Smooth muscle cell (in vitro differentiated cells): ENCODE data around the gene SIRT3. TPM values are rescaled to one million over a fixed set of nuclear protein-coding genes. Genes with fewer than 3 reads are reported as not detected.
"Not testable (repeated sequence)": the region's sequence is repeated elsewhere in the genome, so short reads cannot be mapped to it uniquely, and the experiment has no call there.

Experiments used
- DNase-seq: peaks from one replicate; lab custom pipeline; 2025; ENCODE audit not compliant: unreplicated experiment; lab: John Stamatoyannopoulos, UW
- H2AFZ ChIP-seq: fragments of 200-600 bp; sonication (generic); 2 replicates; pipeline ENCODE4 v1.6.0; 2016; ENCODE audit warnings: antibody characterized with exemption, low read depth, mild to moderate bottlenecking
- H3F3A ChIP-seq: fragments of 200-600 bp; sonication (generic); 2 replicates; pipeline ENCODE4 v1.6.0; 2017; ENCODE audit warnings: antibody characterized with exemption, low read depth
- H3K27ac ChIP-seq: fragments of 200-600 bp; sonication (generic); 2 replicates; pipeline ENCODE4 v1.5.1; 2016; ENCODE audit warnings: low read depth, mild to moderate bottlenecking
- H3K27me3 ChIP-seq: fragments of 200-600 bp; sonication (generic); 2 replicates; pipeline ENCODE4 v1.6.1; 2016; ENCODE audit warnings: low read depth, mild to moderate bottlenecking
- H3K36me3 ChIP-seq: fragments of 200-600 bp; sonication (generic); 2 replicates; pipeline ENCODE4 v1.5.1; 2016; ENCODE audit warnings: low read depth
- H3K4me1 ChIP-seq: fragments of 200-600 bp; sonication (generic); 2 replicates; pipeline ENCODE4 v1.5.1; 2016; ENCODE audit warnings: low read depth
- H3K4me2 ChIP-seq: fragments of 200-600 bp; sonication (generic); 2 replicates; pipeline ENCODE4 v1.6.0; 2016; ENCODE audit warnings: mild to moderate bottlenecking
- H3K4me3 ChIP-seq: fragments of 200-600 bp; sonication (generic); 2 replicates; pipeline ENCODE4 v1.5.1; 2016; ENCODE audit warnings: mild to moderate bottlenecking
- H3K79me2 ChIP-seq: fragments of 200-600 bp; sonication (generic); 2 replicates; pipeline ENCODE4 v1.6.0; 2016; ENCODE audit warnings: low read depth, mild to moderate bottlenecking
- H3K9ac ChIP-seq: fragments of 200-600 bp; sonication (generic); 2 replicates; pipeline ENCODE4 v1.6.0; 2016; ENCODE audit warnings: low read depth
- H3K9me3 ChIP-seq: fragments of 200-600 bp; sonication (generic); replicated peaks from 2 replicates; pipeline ENCODE4 v1.5.1; 2016; ENCODE audit warnings: low read depth
- H4K20me1 ChIP-seq: fragments of 200-600 bp; sonication (generic); 2 replicates; pipeline ENCODE4 v1.6.0; 2016; ENCODE audit warnings: low read depth
- CTCF ChIP-seq: fragments of 200-600 bp; sonication (generic); IDR thresholded peaks from 2 replicates; pipeline ENCODE4 v1.5.1; 2017; ENCODE audit warnings: borderline replicate concordance, mild to moderate bottlenecking, antibody characterized with exemption; ENCODE audit not compliant: insufficient read depth, poor library complexity, severe bottlenecking
- WGBS: methylation state at CpG from one replicate; pipeline ENCODE4 v1.1.7; 2016; ENCODE audit warnings: low lambda C conversion rate; 5-methylcytosine and 5-hydroxymethylcytosine counted together
- polyA plus RNA-seq: library from polyadenylated mRNA; unstranded; fragments of >200 nt; fragmentation: Nextera tagmentation; extraction: Ambion mirVana; gene quantifications from 2 replicates; pipeline ENCODE4 v1.2.1, GENCODE V29; 2016
- total RNA-seq: library from RNA; depleted of rRNA; stranded (reverse); fragments of >200 nt; gene quantifications from 2 replicates; pipeline ENCODE4 v1.2.3, GENCODE V29; 2014

The SIRT3 gene
- total and polyA plus RNA-seq, 2 experiments from 2014 or later = 13.0 to 19.8 TPM

- peaks cover 8% of the 10 kb centered on the region for H3K4me1 ChIP-seq
- no peak for DNase-seq
- H4K20me1 ChIP-seq = peaks cover 38% of the 10 kb centered on the region
- no peaks in the 10 kb centered on the region for H3K27me3 ChIP-seq
- no peak overlapping the region for H3K4me3 ChIP-seq
- no peaks in the 10 kb centered on the region for H3K9me3 ChIP-seq
- WGBS = 98% methylated on average over 5 of the region's 5 CpGs
- H3K4me2 ChIP-seq = no peak overlapping the region
- no peak for TF ChIP-seq CTCF
- peaks cover 66% of the 10 kb centered on the region for H3K79me2 ChIP-seq
- no peak overlapping the region for H3K9ac ChIP-seq
- H3K27ac ChIP-seq = no peak overlapping the region
- H3F3A ChIP-seq = no peaks in the 10 kb centered on the region
- no peak overlapping the region for H2AFZ ChIP-seq
- H3K36me3 ChIP-seq = peaks cover 18% of the 10 kb centered on the region
Measured at GRCh38 chr11:241634-242033, 5.5 kb upstream of the SIRT3 start.

- Histone ChIP-seq H3K4me1 (peaks cover 11% of the 10 kb centered on the region), H3K4me2 (no peak overlapping the region), H3K9ac (no peak overlapping the region), H3K9me3 (no peaks in the 10 kb centered on the region), H2AFZ (no peak overlapping the region), H3K27me3 (no peaks in the 10 kb centered on the region), H4K20me1 (peaks cover 38% of the 10 kb centered on the region), H3K27ac (no peak overlapping the region), H3K4me3 (no peak overlapping the region), H3K79me2 (peaks cover 68% of the 10 kb centered on the region), H3K36me3 (peaks cover 14% of the 10 kb centered on the region), H3F3A (no peaks in the 10 kb centered on the region)
- TF ChIP-seq CTCF = no peak
- 93% methylated on average over 1 of the region's 1 CpG for WGBS
- DNase-seq = no peak
Measured at GRCh38 chr11:240315-240714, 4.2 kb upstream of the SIRT3 start.

GRCh38 chr11:238346-238745, 2.2 kb upstream of the SIRT3 start:
- H3K27ac ChIP-seq, DNase-seq, H3K9ac ChIP-seq, H3K27me3 ChIP-seq, H2AFZ ChIP-seq, H3F3A ChIP-seq, H3K9me3 ChIP-seq, H3K4me3 ChIP-seq: not testable (repeated sequence)
- Histone ChIP-seq H3K4me2 (peak overlapping the region; percentile 98), H3K79me2 (peaks cover 67% of the 10 kb centered on the region), H4K20me1 (peaks cover 34% of the 10 kb centered on the region), H3K4me1 (peaks cover 15% of the 10 kb centered on the region), H3K36me3 (peaks cover 13% of the 10 kb centered on the region)
- WGBS = 91% methylated on average over 7 of the region's 7 CpGs

- Histone ChIP-seq H3K4me1 (peaks cover 15% of the 10 kb centered on the region), H3F3A (no peaks in the 10 kb centered on the region), H4K20me1 (peaks cover 23% of the 10 kb centered on the region), H3K27me3 (no peaks in the 10 kb centered on the region), H3K36me3 (peaks cover 4% of the 10 kb centered on the region), H3K9ac (peak within 1 kb of the TSS; percentile 90), H3K9me3 (no peaks in the 10 kb centered on the region), H3K4me2 (peak within 1 kb of the TSS; percentile 98), H3K79me2 (peaks cover 59% of the 10 kb centered on the region), H2AFZ (peak within 1 kb of the TSS; percentile 82), H3K27ac (peak within 1 kb of the TSS; percentile 91), H3K4me3 (peak within 1 kb of the TSS; percentile 94)
- no peak for TF ChIP-seq CTCF
- peak; percentile 80 for DNase-seq
- WGBS = 2% methylated on average over 59 of the region's 62 CpGs
Measured at GRCh38 chr11:236774-237767, 929 bp upstream of the SIRT3 start, which contains the start of gene PSMD13. PSMD13 (plus strand) TSS chr11:236976; CDS start chr11:237050, 74 bp downstream.
